ENCODE results near the gene LYPD4.
"Not testable (repeated sequence)": the region's sequence is repeated elsewhere in the genome, so short reads cannot be mapped to it uniquely, and the experiment has no call there.

- not testable (repeated sequence) for TF ChIP-seq CTCF, POLR2A, EP300 (IDR thresholded peaks at IDR 0.05)
Observed at GRCh38 chr19:41788518-41788917, 56.0 kb downstream of the LYPD4 start.
